Heart left ventricle (tissue), 13 donors: ENCODE data around the gene CRY1.

Experiments used
- CTCF ChIP-seq, 12 donors: fragments of 200-600 bp; sonication (generic) in 4 of 12; IDR thresholded peaks; one replicate each; pipeline versions ENCODE4 v1.5.0 to v1.8.0; 2018 to 2022; ENCODE audit warnings: antibody characterized with exemption in 12 of 12, mild to moderate bottlenecking in 5 of 12
- POLR2A ChIP-seq, 2 donors: fragments of 450-650 bp; IDR thresholded peaks; one replicate each; pipeline ENCODE4 v1.6.1; 2017; ENCODE audit warnings: antibody characterized with exemption in 2 of 2, mild to moderate bottlenecking in 2 of 2, moderate library complexity in 2 of 2
- donor health status: ischemic (EF 13 %, LVEDD 7.1; RV severe dilation, severe dysfunction).
- donor health status: DM: no; HTN: yes; CAD: no.
- donor health status: DM: no; HTN: no; CAD: no.
- donor health status: ischemic (EF 25% LVEDD 6.9; RV normal size, moderate dysfunction).
- donor health status: ischemic (EF 25% LVEDD 5.7; RV mildly dilated, moderate dysfunction).
- donor health status: ischemic (EF 35%, LVEDD 5.7; RV mildly dilated, moderate dysfunction).
- donor health status: nonischemic (EF 11% LVEDD 7.7; RV severe dilation, severe dysfunction).
- donor health status: DM: yes; HTN: yes; CAD: no.
- donor health status: PGD.
- donor health status: ischemic (EF 29% LVEDD 5.4; RV normal size, mild dysfunction).
- donor health status: nonischemic (EF 23%, LVEDD 6.1; RV moderate dilation, normal function).

- TF ChIP-seq POLR2A (IDR thresholded peaks at IDR 0.05) (no peak), CTCF (IDR thresholded peaks at IDR 0.05) (no peak)
These were observed 16.7 kb upstream of the CRY1 start for GRCh38 chr12:107109726-107110719.
